Progenitor cell of endocrine pancreas (in vitro differentiated cells): Measurements from ENCODE around the gene AFM. TPM values are rescaled to one million over a fixed set of nuclear protein-coding genes. Genes with fewer than 3 reads are reported as not detected.
"Not testable (repeated sequence)": the region's sequence is repeated elsewhere in the genome, so short reads cannot be mapped to it uniquely, and the experiment has no call there.

ENCODE experiments used
- DNase-seq: peaks from one replicate; pipeline ENCODE4 v3.0.0; 2021; ENCODE audit warnings: low spot score; ENCODE audit not compliant: unreplicated experiment
- H3K27ac Mint-ChIP-seq: 2 replicates; pipeline ENCODE4 v1.8.0; 2021; ENCODE audit warnings: mild to moderate bottlenecking, moderate library complexity, mixed read lengths
- H3K27me3 Mint-ChIP-seq: 2 replicates; pipeline ENCODE4 v1.8.0; 2021; ENCODE audit warnings: mixed read lengths
- H3K36me3 Mint-ChIP-seq: 2 replicates; pipeline ENCODE4 v1.8.0; 2022; ENCODE audit warnings: mixed read lengths; ENCODE audit not compliant: insufficient read depth
- H3K4me1 Mint-ChIP-seq: 2 replicates; pipeline ENCODE4 v1.8.0; 2021; ENCODE audit warnings: low read depth, mixed read lengths
- H3K4me3 Mint-ChIP-seq: 2 replicates; pipeline ENCODE4 v1.8.0; 2021; ENCODE audit warnings: low read depth, mild to moderate bottlenecking, moderate library complexity, mixed read lengths
- H3K9me3 Mint-ChIP-seq: 2 replicates; pipeline ENCODE4 v1.8.0; 2021; ENCODE audit warnings: low read depth, mixed read lengths
- total RNA-seq: library from RNA; stranded (reverse); gene quantifications from 2 replicates; pipeline ENCODE4 v1.2.1, GENCODE V29; 2021
- TF ChIP-seq, protein P1 (sequence below): fragments of 200-600 bp; sonication (generic); IDR thresholded peaks from one replicate; pipeline ENCODE4 v1.5.0; 2021; ENCODE audit warnings: antibody characterized with exemption, mild to moderate bottlenecking; ENCODE audit not compliant: unreplicated experiment

AFM gene
- total RNA-seq, 1 donor from 2014 or later, result 0.26 TPM

DNA sequence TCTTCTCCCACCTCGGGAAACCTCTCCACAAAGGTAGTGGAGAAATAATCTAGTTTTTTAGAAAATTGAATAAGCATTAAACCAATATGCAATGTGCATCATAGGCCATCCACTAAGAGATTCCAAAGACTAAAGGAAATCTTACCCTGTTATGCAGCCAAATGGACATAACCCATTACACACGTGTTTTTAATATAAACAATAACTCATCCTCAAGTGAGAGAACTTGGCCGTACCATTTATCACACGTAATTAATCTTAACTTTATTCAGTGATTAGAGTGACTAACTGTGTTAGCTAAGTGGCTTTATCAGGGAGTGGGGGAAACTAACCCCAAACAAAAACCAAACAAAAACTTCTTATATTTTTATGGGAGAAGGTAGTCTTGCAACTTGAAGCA lies 57.8 kb downstream of the AFM start:
- H3K27ac Mint-ChIP-seq, result no peak overlapping the region
- DNase-seq, result no peak
- no peaks in the 10 kb centered on the region for H3K27me3 Mint-ChIP-seq
- H3K36me3 Mint-ChIP-seq, result no peaks in the 10 kb centered on the region
- TF ChIP-seq, protein P1, sequence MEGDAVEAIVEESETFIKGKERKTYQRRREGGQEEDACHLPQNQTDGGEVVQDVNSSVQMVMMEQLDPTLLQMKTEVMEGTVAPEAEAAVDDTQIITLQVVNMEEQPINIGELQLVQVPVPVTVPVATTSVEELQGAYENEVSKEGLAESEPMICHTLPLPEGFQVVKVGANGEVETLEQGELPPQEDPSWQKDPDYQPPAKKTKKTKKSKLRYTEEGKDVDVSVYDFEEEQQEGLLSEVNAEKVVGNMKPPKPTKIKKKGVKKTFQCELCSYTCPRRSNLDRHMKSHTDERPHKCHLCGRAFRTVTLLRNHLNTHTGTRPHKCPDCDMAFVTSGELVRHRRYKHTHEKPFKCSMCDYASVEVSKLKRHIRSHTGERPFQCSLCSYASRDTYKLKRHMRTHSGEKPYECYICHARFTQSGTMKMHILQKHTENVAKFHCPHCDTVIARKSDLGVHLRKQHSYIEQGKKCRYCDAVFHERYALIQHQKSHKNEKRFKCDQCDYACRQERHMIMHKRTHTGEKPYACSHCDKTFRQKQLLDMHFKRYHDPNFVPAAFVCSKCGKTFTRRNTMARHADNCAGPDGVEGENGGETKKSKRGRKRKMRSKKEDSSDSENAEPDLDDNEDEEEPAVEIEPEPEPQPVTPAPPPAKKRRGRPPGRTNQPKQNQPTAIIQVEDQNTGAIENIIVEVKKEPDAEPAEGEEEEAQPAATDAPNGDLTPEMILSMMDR, result no peak
- H3K4me1 Mint-ChIP-seq, result peaks cover 25% of the 10 kb centered on the region
- no peaks in the 10 kb centered on the region for H3K9me3 Mint-ChIP-seq
- H3K4me3 Mint-ChIP-seq, result no peak overlapping the region

DNA sequence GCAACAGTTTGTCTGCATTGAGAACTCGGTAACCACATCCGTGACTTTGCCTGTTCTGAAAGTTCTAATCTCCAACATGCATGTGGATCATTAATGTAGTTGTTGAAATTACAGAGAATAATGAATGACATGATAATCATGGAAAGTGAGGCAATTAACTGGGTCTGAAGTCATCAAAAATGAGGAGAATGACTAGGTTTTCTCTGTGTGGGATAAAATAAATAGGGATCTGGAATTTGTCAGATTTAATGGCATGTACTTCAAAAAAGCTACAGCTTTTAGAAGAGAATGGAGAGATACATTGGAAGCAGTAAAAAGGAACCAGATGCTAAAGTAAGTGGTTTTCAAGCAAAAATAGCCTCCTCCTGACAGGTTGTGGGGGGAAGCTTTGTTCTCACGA lies 59.3 kb downstream of the AFM start:
- Mint-ChIP-seq H3K27me3 (no peaks in the 10 kb centered on the region), H3K36me3 (no peaks in the 10 kb centered on the region), H3K9me3 (peaks cover 7% of the 10 kb centered on the region), H3K4me1 (peaks cover 21% of the 10 kb centered on the region), H3K4me3 (no peak overlapping the region), H3K27ac (no peak overlapping the region)
- TF ChIP-seq, protein P1, result no peak
- DNase-seq, result no peak

GRCh38 chr4:73541251-73541650 lies 59.7 kb downstream of the AFM start:
- H3K36me3 Mint-ChIP-seq, result no peaks in the 10 kb centered on the region
- peaks cover 9% of the 10 kb centered on the region for H3K9me3 Mint-ChIP-seq
- DNase-seq, result no peak
- no peaks in the 10 kb centered on the region for H3K27me3 Mint-ChIP-seq
- peaks cover 17% of the 10 kb centered on the region for H3K4me1 Mint-ChIP-seq
- H3K4me3 Mint-ChIP-seq, result no peak overlapping the region
- TF ChIP-seq, protein P1, result no peak
- H3K27ac Mint-ChIP-seq, result no peak overlapping the region

GRCh38 chr4:73544620-73545019 lies 63.1 kb downstream of the AFM start:
- no peaks in the 10 kb centered on the region for H3K36me3 Mint-ChIP-seq
- no peak for DNase-seq
- H3K4me1 Mint-ChIP-seq, result peaks cover 7% of the 10 kb centered on the region

DNA sequence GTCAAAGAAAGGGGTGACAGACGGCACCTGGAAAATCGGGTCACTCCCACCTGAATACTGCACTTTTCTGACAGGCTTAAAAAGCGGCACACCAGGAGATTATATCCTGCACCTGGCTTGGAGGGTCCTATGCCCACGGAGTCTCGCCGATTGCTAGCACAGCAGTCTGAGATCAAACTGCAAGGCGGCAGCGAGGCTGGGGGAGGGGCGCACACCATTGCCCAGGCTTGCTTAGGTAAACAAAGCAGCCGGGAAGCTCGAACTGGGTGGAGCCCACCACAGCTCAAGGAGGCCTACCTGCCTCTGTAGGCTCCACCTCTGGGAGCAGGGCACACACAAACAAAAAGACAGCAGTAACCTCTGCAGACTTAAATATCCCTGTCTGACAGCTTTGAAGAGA lies 69.3 kb downstream of the AFM start:
- H3K27ac Mint-ChIP-seq, H3K27me3 Mint-ChIP-seq, H3K36me3 Mint-ChIP-seq, H3K4me3 Mint-ChIP-seq, H3K4me1 Mint-ChIP-seq, DNase-seq: not testable (repeated sequence)
- H3K9me3 Mint-ChIP-seq, result peaks cover 13% of the 10 kb centered on the region

More at GRCh38 chr4:73544620-73545019, 63.1 kb downstream of the AFM start:
- Mint-ChIP-seq H3K27ac (no peak overlapping the region), H3K27me3 (no peaks in the 10 kb centered on the region), H3K9me3 (peaks cover 9% of the 10 kb centered on the region), H3K4me3 (no peak overlapping the region)
- TF ChIP-seq, protein P1, result no peak

Other genes starting within 250 kb of the AFM start
- 88.3 and 90.8 TPM in 2 replicates for gene ANKRD17, start 222.9 kb upstream of the AFM start, total RNA-seq
- 11.6 and 13.8 TPM in 2 replicates for gene ALB, start 77.5 kb upstream of the AFM start, total RNA-seq
- gene AFP, start 45.5 kb upstream of the AFM start, total RNA-seq, result 166 and 254 TPM in 2 replicates
- 10.1 and 10.6 TPM in 2 replicates for gene RASSF6, start 138.7 kb downstream of the AFM start, total RNA-seq